Activated CD8-positive, alpha-beta memory T cell treated with anti-CD3 and anti-CD28 coated beads, Interleukin-2, amount 50 U/mL, for 48 hours (primary cell): ENCODE data around the gene ADSS2.
A peak's percentile ranks its signal among the peaks of the same experiment; 100 is the strongest.
"Not testable (repeated sequence)": the region's sequence is repeated elsewhere in the genome, so short reads cannot be mapped to it uniquely, and the experiment has no call there.

ENCODE experiments used
- DNase-seq: peaks from one replicate; pipeline ENCODE4 v3.0.0-alpha.2; 2020

The ADSS2 gene

GRCh38 chr1:244451539-244451950 is at the start of gene ADSS2:
Gene ADSS2 (minus strand): TSS chr1:244451909. CDS start chr1:244451817, 92 bp downstream.
- no peak for DNase-seq

GRCh38 chr1:244500515-244500914 is 48.8 kb upstream of the ADSS2 start:
- DNase-seq: not testable (repeated sequence)

- DNase-seq: not testable (repeated sequence)
These were observed 47.8 kb upstream of the ADSS2 start for GRCh38 chr1:244499484-244499883.

- DNase-seq: no peak
These were observed 46.1 kb upstream of the ADSS2 start for GRCh38 chr1:244497805-244498204.

- DNase-seq: no peak
These were observed 44.5 kb upstream of the ADSS2 start for GRCh38 chr1:244496186-244496585.

- DNase-seq: no peak
These were observed 42.9 kb upstream of the ADSS2 start for GRCh38 chr1:244494653-244495052.

GRCh38 chr1:244484971-244485370 is 33.3 kb upstream of the ADSS2 start:
- DNase-seq: not testable (repeated sequence)

- no peak for DNase-seq
These were observed 21.4 kb upstream of the ADSS2 start for GRCh38 chr1:244473059-244473605.

- no peak for DNase-seq
These were observed 15.0 kb upstream of the ADSS2 start for GRCh38 chr1:244466724-244467123.

- peak; percentile 85 for DNase-seq
These were observed 9.7 kb upstream of the ADSS2 start, which contains the start of gene CATSPERE for GRCh38 chr1:244461245-244462071. Gene CATSPERE (plus strand): TSS chr1:244461273. CDS start chr1:244461430, 157 bp downstream.

GRCh38 chr1:244460197-244460596 is 8.5 kb upstream of the ADSS2 start:
- DNase-seq: no peak

GRCh38 chr1:244458781-244459180 is 7.1 kb upstream of the ADSS2 start:
- DNase-seq: no peak

- DNase-seq: no peak
These were observed 4.9 kb upstream of the ADSS2 start for GRCh38 chr1:244456586-244456985.

- DNase-seq: no peak
These were observed 2.7 kb upstream of the ADSS2 start for GRCh38 chr1:244454412-244454811.

GRCh38 chr1:244451951-244452795 is 464 bp upstream of the ADSS2 start:
- peak; percentile 98 for DNase-seq

- peak; percentile 81 for DNase-seq
These were observed 841 bp downstream of the ADSS2 start for GRCh38 chr1:244450597-244451538.

GRCh38 chr1:244449936-244450508 is 1.7 kb downstream of the ADSS2 start:
- no peak for DNase-seq

GRCh38 chr1:244448279-244449036 is 3.3 kb downstream of the ADSS2 start:
- DNase-seq: no peak

- DNase-seq: no peak
These were observed 4.2 kb downstream of the ADSS2 start for GRCh38 chr1:244447552-244447951.

- DNase-seq: no peak
These were observed 4.7 kb downstream of the ADSS2 start for GRCh38 chr1:244447024-244447423.
